Pancreas (tissue), 10 donors: ENCODE measurements around the gene RAI1. TPM values are rescaled to one million over a fixed set of nuclear protein-coding genes. Genes with fewer than 3 reads are reported as not detected.

Experiments used
- ATAC-seq, 4 donors: fragments of 200-7000 bp; cut with Tn5 transposase; one replicate each; pipeline versions ENCODE4 v1.8.0 to v1.9.1; 2020; ENCODE audit warnings: mild to moderate bottlenecking in 4 of 4, moderate library complexity in 4 of 4
- DNase-seq, 6 donors: peaks; one replicate each; pipeline ENCODE4 v3.0.0-alpha.2; 2020
- FAIRE-seq: peaks from 2 replicates; lab custom pipeline; 2012; peaks lifted over from hg19 to GRCh38; lab: Jason Lieb, UNC
- H3K27ac ChIP-seq, 4 donors: fragments of 200-600 bp; sonication (generic); 1 replicate in 3 of 4; 2 replicates in 1 of 4; pipeline versions ENCODE4 v1.5.0 to v1.8.0; 2020
- H3K27me3 ChIP-seq, 4 donors: fragments of 200-600 bp; one replicate each; pipeline ENCODE4 v1.8.0; 2021
- H3K36me3 ChIP-seq, 3 donors: fragments of 200-600 bp; sonication (generic) in 1 of 3; one replicate each; pipeline versions ENCODE4 v1.5.0 to v1.8.0; 2020 to 2021
- H3K4me1 ChIP-seq, 3 donors: fragments of 200-600 bp; one replicate each; pipeline ENCODE4 v1.8.0; 2021
- H3K4me3 ChIP-seq, 4 donors: fragments of 200-600 bp; sonication (generic) in 2 of 4; one replicate each; pipeline versions ENCODE4 v1.5.0 to v1.8.0; 2020 to 2021
- H3K9me3 ChIP-seq, 4 donors: fragments of 200-600 bp; one replicate each; pipeline ENCODE4 v1.8.0; 2021
- WGBS, 2 donors: extraction: QIAGEN DNeasy Blood & Tissue Kit; methylation state at CpG; one replicate each; pipeline ENCODE4 v1.1.7; 2013; 5-methylcytosine and 5-hydroxymethylcytosine counted together
- intact Hi-C, 3 donors: fragments of 100-400 bp; cut with DNase I; formaldehyde crosslinking; loops; one replicate each; pipeline versions ENCODE4 v1.11.1 to v1.14.2; 2022
- polyA plus RNA-seq, 2 donors: library from polyadenylated mRNA; stranded (reverse); fragments of 200-250 nt; gene quantifications; one replicate each; pipeline ENCODE4 v1.2.3, GENCODE V29; 2013
- total RNA-seq, 6 donors: library from RNA; stranded (reverse); fragmentation: NEBNext Ultra II Directional in 4 of 6; extraction: Animal tissue kit (Norgen Biotek cat#: 25700) in 4 of 6; gene quantifications; one replicate each; pipeline versions ENCODE4 v1.2.1 to v1.2.4, GENCODE V29; 2021 to 2023
- TF ChIP-seq, protein P1 (sequence below), 4 donors: fragments of 200-600 bp; sonication (generic) in 3 of 4; IDR thresholded peaks; one replicate each; pipeline versions ENCODE4 v1.5.0 to v1.8.0; 2021; ENCODE audit warnings: antibody characterized with exemption in 4 of 4
- donor health status: healthy with polysubstance abuse.
- donor health status: DM: no; HTN: no; CAD: no; lungs with moderate emphysema.
- donor health status: DM: no; HTN: no; CAD: no.
- donor health status: control.
- donor health status: control.
- donor health status: Bipolar disorder and iron deficiency.
- donor health status: DM: yes; HTN: yes; CAD: no.
- donor health status: DM: no; HTN: no; CAD: no.
- donor health status: DM: no; HTN: no; CAD: no.
- donor health status: DM: yes; HTN: yes; CAD: no.

RAI1 gene
- total and polyA plus RNA-seq, 8 donors: 12.1 to 23.9 (median 16.7) TPM

DNA sequence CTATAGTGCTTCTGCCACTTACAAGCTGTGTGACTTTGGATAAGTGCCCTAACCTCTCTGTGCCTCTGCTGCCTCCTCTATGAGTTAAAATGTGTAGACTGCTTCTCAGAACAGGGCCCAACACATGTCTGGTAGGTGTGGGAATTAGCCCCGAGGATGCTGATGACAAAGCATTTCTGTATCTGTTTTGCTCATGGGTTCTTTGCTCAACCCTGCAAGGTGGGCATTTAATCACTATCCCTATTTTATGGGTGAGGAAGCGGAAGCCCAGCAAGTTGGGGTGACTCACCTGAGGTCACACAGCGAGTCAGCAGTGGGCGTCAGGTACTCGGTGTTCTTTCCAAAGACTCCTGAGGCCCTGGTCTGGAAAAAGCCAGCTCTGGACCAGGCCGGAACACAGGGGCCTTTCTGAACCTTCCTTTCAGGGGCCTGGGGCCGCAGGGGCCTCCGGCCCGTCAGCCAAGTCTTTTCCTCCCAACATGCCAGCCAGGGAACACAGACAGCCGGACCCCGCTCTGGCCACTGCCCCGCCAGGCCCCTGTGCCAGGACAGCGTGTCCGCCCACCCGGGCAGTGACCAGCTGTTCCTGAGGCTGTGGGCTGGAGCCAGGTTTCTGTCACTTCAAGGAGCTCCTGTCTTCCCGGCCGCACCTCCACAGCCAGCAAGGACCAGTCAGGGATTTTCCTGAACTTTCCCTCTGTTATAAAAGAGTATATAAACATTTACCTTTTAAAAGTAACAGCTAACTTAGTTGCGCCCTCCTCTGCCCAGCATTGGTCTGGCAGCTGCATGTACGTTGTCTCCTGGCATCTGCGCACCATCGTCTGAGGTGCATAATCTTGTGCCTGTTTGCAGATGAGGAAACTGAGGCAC, 93.0 kb downstream of the RAI1 start:
- TF ChIP-seq, protein P1, sequence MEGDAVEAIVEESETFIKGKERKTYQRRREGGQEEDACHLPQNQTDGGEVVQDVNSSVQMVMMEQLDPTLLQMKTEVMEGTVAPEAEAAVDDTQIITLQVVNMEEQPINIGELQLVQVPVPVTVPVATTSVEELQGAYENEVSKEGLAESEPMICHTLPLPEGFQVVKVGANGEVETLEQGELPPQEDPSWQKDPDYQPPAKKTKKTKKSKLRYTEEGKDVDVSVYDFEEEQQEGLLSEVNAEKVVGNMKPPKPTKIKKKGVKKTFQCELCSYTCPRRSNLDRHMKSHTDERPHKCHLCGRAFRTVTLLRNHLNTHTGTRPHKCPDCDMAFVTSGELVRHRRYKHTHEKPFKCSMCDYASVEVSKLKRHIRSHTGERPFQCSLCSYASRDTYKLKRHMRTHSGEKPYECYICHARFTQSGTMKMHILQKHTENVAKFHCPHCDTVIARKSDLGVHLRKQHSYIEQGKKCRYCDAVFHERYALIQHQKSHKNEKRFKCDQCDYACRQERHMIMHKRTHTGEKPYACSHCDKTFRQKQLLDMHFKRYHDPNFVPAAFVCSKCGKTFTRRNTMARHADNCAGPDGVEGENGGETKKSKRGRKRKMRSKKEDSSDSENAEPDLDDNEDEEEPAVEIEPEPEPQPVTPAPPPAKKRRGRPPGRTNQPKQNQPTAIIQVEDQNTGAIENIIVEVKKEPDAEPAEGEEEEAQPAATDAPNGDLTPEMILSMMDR (IDR thresholded peaks at IDR 0.05): peak in 2 of 4 donors; percentile 13 to 27
- Histone ChIP-seq H3K4me1 (peaks cover 0 to 10% (median 0%) of the 10 kb centered on the region in 3 donors), H3K27ac (peak overlapping the region; percentile 38 to 85 (median 62)), H3K4me3 (no peak overlapping the region), H3K36me3 (no peaks in the 10 kb centered on the region), H3K9me3 (no peaks in the 10 kb centered on the region), H3K27me3 (no peaks in the 10 kb centered on the region)
- peak; percentile 68 to 86 (median 76) for ATAC-seq
- peak in 4 of 6 donors; percentile 53 to 78 (median 59) for DNase-seq
- intact Hi-C loops: no loop called here
- no peak for FAIRE-seq
- WGBS, 2 donors: 27 to 35% methylated on average over 21 of the region's 21 CpGs

- FAIRE-seq (no peak), ATAC-seq (no peak), DNase-seq (no peak)
- Histone ChIP-seq H3K9me3 (no peaks in the 10 kb centered on the region), H3K27me3 (no peaks in the 10 kb centered on the region), H3K4me3 (no peak overlapping the region), H3K4me1 (peaks cover 0 to 12% (median 0%) of the 10 kb centered on the region in 3 donors), H3K36me3 (no peaks in the 10 kb centered on the region), H3K27ac (no peak overlapping the region)
- 74 to 78% methylated on average over 3 of the region's 3 CpGs for WGBS, 2 donors
- intact Hi-C loops: no loop called here
- TF ChIP-seq, protein P1 (IDR thresholded peaks at IDR 0.05): no peak
These were observed 95.6 kb downstream of the RAI1 start for GRCh38 chr17:17776889-17777288.

- 75 to 78% methylated on average over 8 of the region's 8 CpGs for WGBS, 2 donors
- intact Hi-C loops: no loop called here
- no peak for FAIRE-seq
These were observed 97.2 kb downstream of the RAI1 start for GRCh38 chr17:17778308-17779014.

DNA sequence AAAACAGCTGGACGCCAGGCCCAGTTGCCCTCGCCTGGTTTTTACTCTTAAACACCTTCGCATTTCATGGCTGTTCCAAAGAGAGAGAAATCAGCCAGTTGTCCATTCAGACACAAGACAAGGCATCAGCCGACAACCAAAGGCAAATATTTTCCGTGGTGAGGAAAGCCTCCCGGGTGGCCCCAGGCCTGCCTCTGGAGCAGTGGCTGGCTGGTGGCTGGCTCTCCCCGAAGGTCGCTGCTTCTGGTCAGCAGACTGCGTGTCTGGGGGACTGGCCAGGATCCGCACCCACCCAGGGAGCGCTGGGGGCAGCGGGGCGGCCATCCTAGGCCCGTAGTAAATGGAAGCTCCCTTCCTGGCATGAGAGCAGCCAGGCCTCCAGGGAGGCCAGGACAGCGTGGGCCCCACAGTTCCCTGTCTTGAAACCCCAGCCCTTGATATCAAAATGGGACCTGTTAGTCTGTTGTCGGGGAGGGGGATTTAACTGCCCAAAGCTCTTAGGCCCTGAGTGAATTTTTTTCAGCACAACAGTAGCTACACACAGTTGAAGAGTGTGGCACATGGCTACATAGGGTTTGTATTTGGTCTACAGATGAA, 97.9 kb downstream of the RAI1 start:
- Histone ChIP-seq H3K4me3 (no peak overlapping the region), H3K36me3 (no peaks in the 10 kb centered on the region), H3K4me1 (peaks cover 0 to 18% (median 3%) of the 10 kb centered on the region in 3 donors), H3K9me3 (no peaks in the 10 kb centered on the region), H3K27me3 (no peaks in the 10 kb centered on the region), H3K27ac (no peak overlapping the region)
- DNase-seq: peak in 1 of 6 donors; percentile 65
- no peak for FAIRE-seq
- no peak for ATAC-seq
- 78 to 82% methylated on average over 16 of the region's 16 CpGs for WGBS, 2 donors
- TF ChIP-seq, protein P1 (IDR thresholded peaks at IDR 0.05): no peak
- intact Hi-C loops: no loop called here

More at GRCh38 chr17:17778308-17779014, 97.2 kb downstream of the RAI1 start:
- Histone ChIP-seq H3K4me1 (peaks cover 0 to 12% (median 0%) of the 10 kb centered on the region in 3 donors), H3K36me3 (no peaks in the 10 kb centered on the region), H3K9me3 (no peaks in the 10 kb centered on the region), H3K27ac (no peak overlapping the region), H3K27me3 (no peaks in the 10 kb centered on the region), H3K4me3 (no peak overlapping the region)
- TF ChIP-seq, protein P1 (IDR thresholded peaks at IDR 0.05): no peak
- DNase-seq (no peak), ATAC-seq (no peak)
